SU-DHL-6 (cell line): ENCODE data around the gene FAM187B.

Experiments used
- H2AFZ ChIP-seq: fragments of 200-600 bp; sonication (generic); 2 replicates; pipeline ENCODE4 v1.6.1; 2014; ENCODE audit warnings: low read depth, mild to moderate bottlenecking, moderate library complexity, mixed read lengths, antibody characterized with exemption, low read length; ENCODE audit not compliant: severe bottlenecking
- H3F3A ChIP-seq: fragments of 200-600 bp; shearing (Covaris generic); 2 replicates; pipeline ENCODE4 v1.6.0; 2016; ENCODE audit warnings: antibody characterized with exemption, mild to moderate bottlenecking; ENCODE audit not compliant: insufficient read depth
- H3K27ac ChIP-seq: fragments of 200-600 bp; sonication (generic); 2 replicates; pipeline ENCODE4 v1.5.1; 2016; ENCODE audit warnings: low read depth, mild to moderate bottlenecking, low read length, moderate library complexity, mixed read lengths
- H3K27me3 ChIP-seq: fragments of 200-600 bp; sonication (generic), shearing (Covaris generic); 2 replicates; pipeline ENCODE4 v1.6.0; 2014; ENCODE audit warnings: mild to moderate bottlenecking, low read length
- H3K36me3 ChIP-seq: fragments of 200-600 bp; sonication (generic); 2 replicates; pipeline ENCODE4 v1.6.1; 2014; ENCODE audit warnings: mild to moderate bottlenecking, low read length, mixed read lengths
- H3K4me2 ChIP-seq: fragments of 300-600, 200-600 bp; shearing (Covaris generic), sonication (generic); 2 replicates; pipeline ENCODE4 v1.6.0; 2014; ENCODE audit warnings: low read length, low read depth, mild to moderate bottlenecking; ENCODE audit not compliant: poor library complexity, severe bottlenecking
- H3K4me3 ChIP-seq: fragments of 200-600 bp; sonication (generic); 2 replicates; pipeline ENCODE4 v1.5.1; 2014; ENCODE audit warnings: antibody characterized with exemption, low read length, mild to moderate bottlenecking, mixed read lengths; ENCODE audit not compliant: insufficient read depth, poor library complexity, severe bottlenecking
- H3K79me2 ChIP-seq: fragments of 200-600 bp; sonication (generic); 2 replicates; pipeline ENCODE4 v1.6.1; 2014; ENCODE audit warnings: mild to moderate bottlenecking, low read length, moderate library complexity; ENCODE audit not compliant: insufficient read depth
- H3K9ac ChIP-seq: fragments of 200-600 bp; sonication (generic); 2 replicates; pipeline ENCODE4 v1.7.0; 2014; ENCODE audit warnings: mild to moderate bottlenecking, low read length
- H3K9me2 ChIP-seq: fragments of 200-600 bp; sonication (generic); replicated peaks from 2 replicates; pipeline ENCODE4 v1.6.1; 2014; ENCODE audit warnings: low read length; ENCODE audit not compliant: insufficient read depth
- H3K9me3 ChIP-seq: fragments of 200-600 bp; sonication (generic); 2 replicates; pipeline ENCODE4 v1.6.1; 2014; ENCODE audit warnings: low read length, mixed read lengths; ENCODE audit not compliant: insufficient read depth
- H4K20me1 ChIP-seq: fragments of 200-600 bp; sonication (generic); 2 replicates; pipeline ENCODE4 v1.6.1; 2014; ENCODE audit warnings: low read depth, mild to moderate bottlenecking, antibody characterized with exemption, low read length, moderate library complexity, mixed read lengths
- EZH2phosphoT487 ChIP-seq: fragments of 200-600 bp; sonication (generic), shearing (Covaris generic); conservative IDR thresholded peaks from 2 replicates; pipeline ENCODE4 v1.6.1; 2018; ENCODE audit warnings: mild to moderate bottlenecking, antibody characterized with exemption, low read length, moderate library complexity, mixed read lengths
- TF ChIP-seq, protein P1 (sequence below): fragments of 200-600 bp; sonication (generic); IDR thresholded peaks from one replicate; pipeline ENCODE4 v1.5.1; 2017; ENCODE audit warnings: antibody characterized with exemption, mild to moderate bottlenecking, low read length, moderate library complexity; ENCODE audit not compliant: insufficient read depth, poor library complexity, severe bottlenecking

The FAM187B gene

DNA sequence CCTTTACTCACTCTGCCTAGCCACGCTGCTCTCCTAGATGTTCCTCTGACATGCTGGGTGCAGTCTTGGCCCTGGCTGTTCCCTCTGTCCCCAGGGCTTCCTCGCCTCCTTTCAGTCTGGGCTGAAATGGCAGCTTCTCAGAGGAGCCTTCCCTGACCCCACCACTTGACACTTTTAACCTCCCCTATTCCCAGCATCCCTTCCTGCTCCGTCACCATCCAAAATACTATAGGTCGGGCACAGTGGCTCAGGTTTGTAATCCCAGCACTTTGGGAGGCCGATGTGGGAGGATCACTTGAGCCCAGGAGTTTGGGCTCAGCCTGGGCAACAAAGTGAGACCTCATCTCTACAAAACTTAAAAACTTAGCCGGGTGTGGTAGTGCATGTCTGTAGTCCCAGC, 2.6 kb downstream of the FAM187B start:
- no peaks in the 10 kb centered on the region for H3K79me2 ChIP-seq
- no peak overlapping the region for H2AFZ ChIP-seq
- H3K9me3 ChIP-seq: no peaks in the 10 kb centered on the region
- no peak overlapping the region for H3K27ac ChIP-seq
- H3K36me3 ChIP-seq: no peaks in the 10 kb centered on the region
- H4K20me1 ChIP-seq: no peaks in the 10 kb centered on the region
- TF ChIP-seq, protein P1, sequence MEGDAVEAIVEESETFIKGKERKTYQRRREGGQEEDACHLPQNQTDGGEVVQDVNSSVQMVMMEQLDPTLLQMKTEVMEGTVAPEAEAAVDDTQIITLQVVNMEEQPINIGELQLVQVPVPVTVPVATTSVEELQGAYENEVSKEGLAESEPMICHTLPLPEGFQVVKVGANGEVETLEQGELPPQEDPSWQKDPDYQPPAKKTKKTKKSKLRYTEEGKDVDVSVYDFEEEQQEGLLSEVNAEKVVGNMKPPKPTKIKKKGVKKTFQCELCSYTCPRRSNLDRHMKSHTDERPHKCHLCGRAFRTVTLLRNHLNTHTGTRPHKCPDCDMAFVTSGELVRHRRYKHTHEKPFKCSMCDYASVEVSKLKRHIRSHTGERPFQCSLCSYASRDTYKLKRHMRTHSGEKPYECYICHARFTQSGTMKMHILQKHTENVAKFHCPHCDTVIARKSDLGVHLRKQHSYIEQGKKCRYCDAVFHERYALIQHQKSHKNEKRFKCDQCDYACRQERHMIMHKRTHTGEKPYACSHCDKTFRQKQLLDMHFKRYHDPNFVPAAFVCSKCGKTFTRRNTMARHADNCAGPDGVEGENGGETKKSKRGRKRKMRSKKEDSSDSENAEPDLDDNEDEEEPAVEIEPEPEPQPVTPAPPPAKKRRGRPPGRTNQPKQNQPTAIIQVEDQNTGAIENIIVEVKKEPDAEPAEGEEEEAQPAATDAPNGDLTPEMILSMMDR: no peak
- TF ChIP-seq EZH2phosphoT487: no peak
- H3K9ac ChIP-seq: no peak overlapping the region
- no peaks in the 10 kb centered on the region for H3K27me3 ChIP-seq
- no peak overlapping the region for H3K4me2 ChIP-seq
- no peaks in the 10 kb centered on the region for H3F3A ChIP-seq
- H3K9me2 ChIP-seq: no peaks in the 10 kb centered on the region
- H3K4me3 ChIP-seq: no peak overlapping the region

DNA sequence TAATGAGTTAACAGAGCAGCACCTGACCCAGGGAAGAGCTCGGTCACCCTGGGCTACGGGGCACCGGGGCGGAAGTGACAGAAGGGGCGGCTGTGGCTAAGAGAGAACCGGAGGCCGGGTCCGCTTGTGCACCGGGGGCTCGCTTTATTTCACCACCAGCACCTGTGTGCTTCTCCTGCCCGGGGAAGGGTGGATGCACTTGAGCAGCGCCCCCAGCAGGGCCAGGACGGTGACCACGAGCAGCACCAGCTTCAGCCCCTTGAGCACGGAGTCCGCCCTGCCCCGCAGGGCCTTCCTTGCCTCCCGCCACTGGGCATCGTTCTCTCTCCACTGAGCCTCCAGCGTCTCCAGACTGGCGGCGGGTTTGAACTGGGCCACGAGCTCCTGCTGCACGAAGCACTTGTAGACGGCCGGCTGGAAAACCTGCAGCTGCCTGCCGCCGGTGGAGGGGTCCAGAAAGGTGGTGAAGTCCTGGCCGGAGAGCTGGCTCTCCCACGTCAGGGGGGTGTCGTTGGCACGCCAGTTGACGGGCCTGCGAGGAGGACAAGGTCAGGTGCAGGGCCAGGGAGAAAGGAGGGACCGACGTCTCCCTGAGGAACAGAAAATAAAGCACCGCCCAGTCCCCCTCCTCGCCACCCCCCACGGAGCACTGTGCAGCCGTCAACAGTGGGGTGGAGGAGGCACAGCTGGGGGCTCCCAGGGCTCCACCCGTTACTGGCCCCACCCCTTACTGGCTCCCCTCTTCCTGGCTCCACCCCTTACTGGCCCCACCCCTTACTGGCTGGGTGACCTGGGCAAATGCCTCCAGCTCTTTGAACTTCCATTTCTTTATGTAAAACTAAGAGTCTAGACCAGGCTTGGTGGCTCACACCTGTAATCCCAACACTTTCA, 3.6 kb downstream of the FAM187B start:
- no peaks in the 10 kb centered on the region for H3K9me3 ChIP-seq
- H3K9ac ChIP-seq: no peak overlapping the region
- H3K27ac ChIP-seq: no peak overlapping the region
- H4K20me1 ChIP-seq: no peaks in the 10 kb centered on the region
- TF ChIP-seq EZH2phosphoT487: no peak
- TF ChIP-seq, protein P1: no peak
- H3K9me2 ChIP-seq: no peaks in the 10 kb centered on the region
- H3K36me3 ChIP-seq: no peaks in the 10 kb centered on the region
- no peak overlapping the region for H2AFZ ChIP-seq
- no peak overlapping the region for H3K4me2 ChIP-seq
- no peak overlapping the region for H3K4me3 ChIP-seq
- no peaks in the 10 kb centered on the region for H3F3A ChIP-seq
- H3K79me2 ChIP-seq: no peaks in the 10 kb centered on the region
- H3K27me3 ChIP-seq: no peaks in the 10 kb centered on the region

DNA sequence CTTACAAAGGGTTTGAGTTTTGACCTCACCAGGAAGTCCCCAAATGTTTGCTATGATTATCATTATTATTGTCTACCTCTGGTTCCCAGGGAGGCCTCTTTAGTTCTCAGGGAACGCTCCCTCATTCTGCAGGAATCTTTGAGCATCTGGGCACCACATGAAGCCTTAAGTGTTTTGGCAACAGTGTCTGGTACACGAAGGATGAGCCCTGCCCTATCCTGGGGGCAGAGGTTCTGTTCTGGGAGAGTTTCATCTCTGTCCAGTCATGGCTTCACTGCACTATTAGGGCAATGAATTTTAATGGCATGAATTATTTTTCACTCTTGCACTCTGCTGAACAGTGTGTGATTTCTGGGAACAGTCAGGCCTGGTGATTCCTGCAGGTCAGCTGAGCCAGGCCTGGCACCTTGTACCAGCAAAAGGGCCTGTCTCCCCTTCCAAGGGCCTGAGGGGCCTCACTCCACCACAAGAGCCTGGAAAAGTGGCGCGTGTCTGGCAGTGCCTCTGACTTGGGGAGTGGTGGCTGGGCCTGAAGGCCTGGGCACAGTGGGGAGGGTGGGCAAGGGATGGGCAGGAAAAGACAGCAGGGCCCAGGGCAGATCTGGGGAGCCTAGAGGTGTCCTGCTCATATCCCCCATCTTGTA, 4.6 kb downstream of the FAM187B start:
- TF ChIP-seq EZH2phosphoT487: no peak
- TF ChIP-seq, protein P1: no peak
- Histone ChIP-seq H3K9me2 (no peaks in the 10 kb centered on the region), H2AFZ (no peak overlapping the region), H3K9ac (no peak overlapping the region), H3K9me3 (no peaks in the 10 kb centered on the region), H3K27me3 (no peaks in the 10 kb centered on the region), H3K36me3 (no peaks in the 10 kb centered on the region), H3K4me2 (no peak overlapping the region), H3F3A (no peaks in the 10 kb centered on the region), H3K27ac (no peak overlapping the region), H3K4me3 (no peak overlapping the region), H3K79me2 (no peaks in the 10 kb centered on the region), H4K20me1 (no peaks in the 10 kb centered on the region)
